Measurements from ENCODE around the gene FRMD4B.

Gene FRMD4B

GRCh38 chr3:69357196-69357595 is 28.7 kb downstream of the FRMD4B start:
- H3K27ac Mint-ChIP-seq, result no peak overlapping the region
- H3K27me3 Mint-ChIP-seq, result peaks cover 16% of the 10 kb centered on the region
- peaks cover 6% of the 10 kb centered on the region for H3K9me3 Mint-ChIP-seq
- no peaks in the 10 kb centered on the region for H3K36me3 Mint-ChIP-seq
- ATAC-seq, result no peak
- H3K4me3 Mint-ChIP-seq, result no peak overlapping the region
- peaks cover 9% of the 10 kb centered on the region for H3K4me1 Mint-ChIP-seq

- Mint-ChIP-seq H3K27me3 (peaks cover 21% of the 10 kb centered on the region), H3K9me3 (peaks cover 6% of the 10 kb centered on the region), H3K4me3 (no peak overlapping the region), H3K27ac (no peak overlapping the region), H3K4me1 (peaks cover 9% of the 10 kb centered on the region), H3K36me3 (no peaks in the 10 kb centered on the region)
- no peak for ATAC-seq
These were observed 30.9 kb downstream of the FRMD4B start for GRCh38 chr3:69354948-69355347.

GRCh38 chr3:69353503-69353902 is 32.4 kb downstream of the FRMD4B start:
- peaks cover 21% of the 10 kb centered on the region for H3K27me3 Mint-ChIP-seq
- H3K27ac Mint-ChIP-seq, result no peak overlapping the region
- H3K4me1 Mint-ChIP-seq, result peaks cover 9% of the 10 kb centered on the region
- ATAC-seq, result no peak
- no peaks in the 10 kb centered on the region for H3K36me3 Mint-ChIP-seq
- peak overlapping the region; percentile 13 for H3K4me3 Mint-ChIP-seq
- peaks cover under 1% of the 10 kb centered on the region for H3K9me3 Mint-ChIP-seq

- Mint-ChIP-seq H3K4me3 (peak overlapping the region; percentile 13), H3K27ac (no peak overlapping the region)
- ATAC-seq, result no peak
These were observed 32.8 kb downstream of the FRMD4B start for GRCh38 chr3:69353088-69353478.

GRCh38 chr3:69352305-69353087 is 33.4 kb downstream of the FRMD4B start:
- no peak overlapping the region for H3K27ac Mint-ChIP-seq
- no peaks in the 10 kb centered on the region for H3K36me3 Mint-ChIP-seq
- H3K9me3 Mint-ChIP-seq, result no peaks in the 10 kb centered on the region
- no peak overlapping the region for H3K4me3 Mint-ChIP-seq
- peaks cover 9% of the 10 kb centered on the region for H3K4me1 Mint-ChIP-seq
- no peak for ATAC-seq
- H3K27me3 Mint-ChIP-seq, result peaks cover 26% of the 10 kb centered on the region

More at GRCh38 chr3:69353088-69353478, 32.8 kb downstream of the FRMD4B start:
- no peaks in the 10 kb centered on the region for H3K9me3 Mint-ChIP-seq
- no peaks in the 10 kb centered on the region for H3K36me3 Mint-ChIP-seq
- H3K27me3 Mint-ChIP-seq, result peaks cover 21% of the 10 kb centered on the region
- peaks cover 9% of the 10 kb centered on the region for H3K4me1 Mint-ChIP-seq

- peaks cover 11% of the 10 kb centered on the region for H3K27me3 Mint-ChIP-seq
- no peak for ATAC-seq
- no peaks in the 10 kb centered on the region for H3K4me1 Mint-ChIP-seq
- no peaks in the 10 kb centered on the region for H3K36me3 Mint-ChIP-seq
- peaks cover 4% of the 10 kb centered on the region for H3K9me3 Mint-ChIP-seq
- H3K27ac Mint-ChIP-seq, result no peak overlapping the region
- H3K4me3 Mint-ChIP-seq, result no peak overlapping the region
These were observed 42.0 kb downstream of the FRMD4B start for GRCh38 chr3:69343875-69344274.

GRCh38 chr3:69342074-69342473 is 43.8 kb downstream of the FRMD4B start:
- Mint-ChIP-seq H3K9me3 (peaks cover 7% of the 10 kb centered on the region), H3K36me3 (no peaks in the 10 kb centered on the region), H3K4me1 (no peaks in the 10 kb centered on the region), H3K27ac (no peak overlapping the region), H3K4me3 (no peak overlapping the region), H3K27me3 (peaks cover 2% of the 10 kb centered on the region)
- no peak for ATAC-seq

- peaks cover 11% of the 10 kb centered on the region for H3K27me3 Mint-ChIP-seq
- H3K27ac Mint-ChIP-seq, result no peak overlapping the region
- H3K9me3 Mint-ChIP-seq, result peaks cover 7% of the 10 kb centered on the region
- H3K4me1 Mint-ChIP-seq, result no peaks in the 10 kb centered on the region
- no peak overlapping the region for H3K4me3 Mint-ChIP-seq
- H3K36me3 Mint-ChIP-seq, result no peaks in the 10 kb centered on the region
- no peak for ATAC-seq
These were observed 46.1 kb downstream of the FRMD4B start for GRCh38 chr3:69339760-69340159.

- H3K4me1 Mint-ChIP-seq, result no peaks in the 10 kb centered on the region
- no peak overlapping the region for H3K27ac Mint-ChIP-seq
- ATAC-seq, result no peak
- H3K36me3 Mint-ChIP-seq, result no peaks in the 10 kb centered on the region
- H3K27me3 Mint-ChIP-seq, result peaks cover 11% of the 10 kb centered on the region
- H3K9me3 Mint-ChIP-seq, result peaks cover 7% of the 10 kb centered on the region
- H3K4me3 Mint-ChIP-seq, result no peak overlapping the region
These were observed 47.0 kb downstream of the FRMD4B start for GRCh38 chr3:69338911-69339310.

GRCh38 chr3:69332934-69333333 is 53.0 kb downstream of the FRMD4B start:
- H3K4me1 Mint-ChIP-seq, result peaks cover 11% of the 10 kb centered on the region
- H3K36me3 Mint-ChIP-seq, result no peaks in the 10 kb centered on the region
- H3K4me3 Mint-ChIP-seq, result no peak overlapping the region
- no peak for ATAC-seq
- no peak overlapping the region for H3K27ac Mint-ChIP-seq
- peaks cover 20% of the 10 kb centered on the region for H3K27me3 Mint-ChIP-seq
- H3K9me3 Mint-ChIP-seq, result peaks cover 3% of the 10 kb centered on the region

GRCh38 chr3:69330891-69331400 is 54.9 kb downstream of the FRMD4B start:
- no peaks in the 10 kb centered on the region for H3K36me3 Mint-ChIP-seq
- no peak for ATAC-seq

GRCh38 chr3:69329892-69330291 is 56.0 kb downstream of the FRMD4B start:
- no peaks in the 10 kb centered on the region for H3K9me3 Mint-ChIP-seq
- H3K4me3 Mint-ChIP-seq, result no peak overlapping the region
- no peaks in the 10 kb centered on the region for H3K36me3 Mint-ChIP-seq
- no peak for ATAC-seq
- peaks cover 31% of the 10 kb centered on the region for H3K4me1 Mint-ChIP-seq
- no peak overlapping the region for H3K27ac Mint-ChIP-seq
- H3K27me3 Mint-ChIP-seq, result peaks cover 8% of the 10 kb centered on the region

More at GRCh38 chr3:69330891-69331400, 54.9 kb downstream of the FRMD4B start:
- no peak overlapping the region for H3K4me3 Mint-ChIP-seq
- H3K27me3 Mint-ChIP-seq, result peaks cover 12% of the 10 kb centered on the region
- H3K9me3 Mint-ChIP-seq, result no peaks in the 10 kb centered on the region
- H3K4me1 Mint-ChIP-seq, result peaks cover 27% of the 10 kb centered on the region
- H3K27ac Mint-ChIP-seq, result no peak overlapping the region

- peaks cover 38% of the 10 kb centered on the region for H3K4me1 Mint-ChIP-seq
- no peak for ATAC-seq
- H3K36me3 Mint-ChIP-seq, result no peaks in the 10 kb centered on the region
- H3K9me3 Mint-ChIP-seq, result no peaks in the 10 kb centered on the region
- H3K27ac Mint-ChIP-seq, result no peak overlapping the region
- H3K4me3 Mint-ChIP-seq, result no peak overlapping the region
- peaks cover 8% of the 10 kb centered on the region for H3K27me3 Mint-ChIP-seq
These were observed 57.0 kb downstream of the FRMD4B start for GRCh38 chr3:69328963-69329302.

GRCh38 chr3:69328103-69328962 is 57.6 kb downstream of the FRMD4B start:
- no peaks in the 10 kb centered on the region for H3K36me3 Mint-ChIP-seq
- peaks cover 8% of the 10 kb centered on the region for H3K27me3 Mint-ChIP-seq
- H3K27ac Mint-ChIP-seq, result peak overlapping the region; percentile 65
- peaks cover 38% of the 10 kb centered on the region for H3K4me1 Mint-ChIP-seq
- no peak for ATAC-seq
- H3K4me3 Mint-ChIP-seq, result no peak overlapping the region
- no peaks in the 10 kb centered on the region for H3K9me3 Mint-ChIP-seq

- H3K27me3 Mint-ChIP-seq, result peaks cover 8% of the 10 kb centered on the region
- H3K4me1 Mint-ChIP-seq, result peaks cover 38% of the 10 kb centered on the region
These were observed 59.0 kb downstream of the FRMD4B start for GRCh38 chr3:69326855-69327300.

More at GRCh38 chr3:69326855-69327300, 59.0 kb downstream of the FRMD4B start:
- no peaks in the 10 kb centered on the region for H3K36me3 Mint-ChIP-seq
- no peaks in the 10 kb centered on the region for H3K9me3 Mint-ChIP-seq
- peak overlapping the region; percentile 32 for H3K4me3 Mint-ChIP-seq
- H3K27ac Mint-ChIP-seq, result peak overlapping the region; percentile 65
- ATAC-seq, result peak; percentile 79

Data from stimulated activated memory B cell treated with anti-CD40 and anti-IgM and Interleukin-4, amounts not matched to agents 10 μg/mL and 1 μg/mL and 100 μg/mL, for 72 hours (primary cell).